Suprapubic skin (tissue), 4 donors: ENCODE results near the gene NUDT6. TPM values are rescaled to one million over a fixed set of nuclear protein-coding genes. Genes with fewer than 3 reads are reported as not detected.
"Not testable (repeated sequence)": the region's sequence is repeated elsewhere in the genome, so short reads cannot be mapped to it uniquely, and the experiment has no call there.

Source experiments
- DNase-seq, 2 donors: peaks; one replicate each; pipeline ENCODE4 v3.0.0-alpha.2; 2019; ENCODE audit warnings: low spot score in 2 of 2
- H3K27ac ChIP-seq: fragments of 200-600 bp; sonication (generic); one replicate; pipeline ENCODE4 v1.5.1; 2019
- H3K27me3 ChIP-seq: fragments of 200-600 bp; sonication (generic); one replicate; pipeline ENCODE4 v1.5.1; 2019
- H3K36me3 ChIP-seq: fragments of 200-600 bp; sonication (generic); one replicate; pipeline ENCODE4 v1.5.1; 2019
- H3K4me1 ChIP-seq: fragments of 200-600 bp; sonication (generic); one replicate; pipeline ENCODE4 v1.5.1; 2019
- H3K4me3 ChIP-seq: fragments of 200-600 bp; sonication (generic); one replicate; pipeline ENCODE4 v1.5.1; 2019; ENCODE audit warnings: mild to moderate bottlenecking
- H3K9me3 ChIP-seq: fragments of 200-600 bp; sonication (generic); one replicate; pipeline ENCODE4 v1.5.1; 2019
- CTCF ChIP-seq, 2 donors: fragments of 200-600 bp in 1 of 2; fragments of 450-650 bp in 1 of 2; sonication (generic) in 1 of 2; IDR thresholded peaks; one replicate each; pipeline ENCODE4 v1.5.1; 2016 to 2019; ENCODE audit warnings: antibody characterized with exemption in 2 of 2, mild to moderate bottlenecking in 1 of 2, moderate library complexity in 1 of 2
- EP300 ChIP-seq: sonication (generic); formaldehyde crosslinking; IDR thresholded peaks from one replicate; pipeline ENCODE4 v1.6.1; 2017; ENCODE audit warnings: antibody characterized with exemption
- POLR2A ChIP-seq, 2 donors: fragments of 450-650 bp; IDR thresholded peaks; one replicate each; pipeline ENCODE4 v1.6.1; 2017; ENCODE audit warnings: antibody characterized with exemption in 2 of 2, mild to moderate bottlenecking in 2 of 2, moderate library complexity in 2 of 2
- POLR2AphosphoS5 ChIP-seq, 3 donors: sonication (generic); formaldehyde crosslinking; IDR thresholded peaks; one replicate each; pipeline ENCODE4 v1.6.1; 2017; ENCODE audit warnings: antibody characterized with exemption in 3 of 3
- WGBS: methylation state at CpG from one replicate; pipeline ENCODE4 v1.1.5; 2018; 5-methylcytosine and 5-hydroxymethylcytosine counted together
- total RNA-seq, 4 donors: library from RNA; depleted of rRNA; stranded (reverse); fragments of >200 nt; gene quantifications; one replicate each; pipeline ENCODE4 v1.1.0, GENCODE V29; 2016

The NUDT6 gene
- total RNA-seq, 4 donors from 2014 or later = 5.3 to 8.1 (median 7.0) TPM

GRCh38 chr4:122845066-122845465 is 77.3 kb downstream of the NUDT6 start:
- Histone ChIP-seq H3K27me3 (no peaks in the 10 kb centered on the region), H3K27ac (no peak overlapping the region), H3K9me3 (no peaks in the 10 kb centered on the region), H3K4me1 (peaks cover 10% of the 10 kb centered on the region), H3K4me3 (no peak overlapping the region), H3K36me3 (no peaks in the 10 kb centered on the region)
- TF ChIP-seq POLR2AphosphoS5 (IDR thresholded peaks at IDR 0.05) (no peak), CTCF (IDR thresholded peaks at IDR 0.05) (no peak), EP300 (no peak), POLR2A (IDR thresholded peaks at IDR 0.05) (no peak)
- 78% methylated on average over 3 of the region's 3 CpGs for WGBS
- no peak for DNase-seq

GRCh38 chr4:122844391-122844790 is 78.0 kb downstream of the NUDT6 start:
- not testable (repeated sequence) for H3K27me3 ChIP-seq, H3K4me3 ChIP-seq, H3K36me3 ChIP-seq, H3K4me1 ChIP-seq, H3K27ac ChIP-seq, H3K9me3 ChIP-seq, DNase-seq
- 96% methylated on average over 1 of the region's 1 CpG for WGBS

GRCh38 chr4:122842984-122843531 is 79.3 kb downstream of the NUDT6 start:
- H3K27ac ChIP-seq = peak overlapping the region; percentile 28
- no peak for DNase-seq
- WGBS = 30% methylated on average over 4 of the region's 4 CpGs
- H3K4me1 ChIP-seq = peaks cover 10% of the 10 kb centered on the region
- H3K9me3 ChIP-seq = no peaks in the 10 kb centered on the region
- H3K36me3 ChIP-seq = no peaks in the 10 kb centered on the region
- no peak overlapping the region for H3K4me3 ChIP-seq
- H3K27me3 ChIP-seq = no peaks in the 10 kb centered on the region
- TF ChIP-seq CTCF (IDR thresholded peaks at IDR 0.05) (no peak), POLR2A (IDR thresholded peaks at IDR 0.05) (no peak), EP300 (no peak), POLR2AphosphoS5 (IDR thresholded peaks at IDR 0.05) (no peak)

Other genes starting within 250 kb of the NUDT6 start
- gene BBS12, start 189.9 kb downstream of the NUDT6 start, total RNA-seq = 1 to 10 TPM in 1 of 4 donors, under 1 TPM in 3; 0.70 to 1.9 (median 0.92) TPM
- gene FGF2, start 95.8 kb downstream of the NUDT6 start, total RNA-seq = 1 to 10 TPM; 3.0 to 8.2 (median 5.8) TPM